PC-9 (cell line): ENCODE measurements around the gene SLC46A1. TPM values are rescaled to one million over a fixed set of nuclear protein-coding genes. Genes with fewer than 3 reads are reported as not detected.

Experiments
- Bru-seq: library from RNA; stranded (reverse); fragments of 400-500 nt; gene quantifications from one replicate; lab custom pipeline; 2021; lab: Mats Ljungman, UMichigan
- BruChase-seq, 2 experiments: library from RNA; stranded (reverse); fragments of 400-500 nt; gene quantifications; one replicate each; lab custom pipeline; 2021; lab: Mats Ljungman, UMichigan
- BruUV-seq: library from RNA; stranded (reverse); fragments of 400-500 nt; replicated peaks from 2 replicates; lab custom pipeline; 2021; lab: Mats Ljungman, UMichigan
- CTCF ChIA-PET: fragments of 300-600 bp; sonication (Branson Sonifier 250); formaldehyde crosslinking; loops from one replicate; lab custom pipeline; 2022; ENCODE audit warnings: antibody characterized with exemption; lab: Charles Lee
- POLR2A ChIA-PET: fragments of 300-600 bp; sonication (Branson Sonifier 250); formaldehyde crosslinking; loops from one replicate; lab custom pipeline; 2022; ENCODE audit warnings: antibody characterized with exemption; ENCODE audit not compliant: unreplicated experiment; lab: Charles Lee
- DNase-seq, 2 experiments: peaks; one replicate each; pipeline versions ENCODE4 v3.0.0 to v3.0.0-alpha.2; 2015 to 2022; ENCODE audit warnings: mixed read lengths in 1 of 2
- H2AFZ ChIP-seq: fragments of 200-600 bp; sonication (generic); 2 replicates; pipeline ENCODE4 v1.8.1; 2017; ENCODE audit warnings: antibody characterized with exemption
- H3F3A ChIP-seq: fragments of 200-600 bp; sonication (generic); 2 replicates; pipeline ENCODE4 v1.8.1; 2017; ENCODE audit warnings: antibody characterized with exemption, mild to moderate bottlenecking, low read depth; ENCODE audit not compliant: insufficient read depth
- H3K27ac ChIP-seq: fragments of 200-600 bp; sonication (generic); 2 replicates; pipeline ENCODE4 v1.6.1; 2016; ENCODE audit warnings: mixed run types
- H3K27me3 ChIP-seq: fragments of 200-600 bp; sonication (generic); 2 replicates; pipeline ENCODE4 v1.6.1; 2016; ENCODE audit warnings: low read depth, mixed run types; ENCODE audit not compliant: insufficient read depth
- H3K36me3 ChIP-seq: fragments of 200-600 bp; sonication (generic); 2 replicates; pipeline ENCODE4 v1.6.1; 2016; ENCODE audit warnings: low read depth, mixed run types
- H3K4me1 ChIP-seq: fragments of 200-600 bp; sonication (generic); replicated peaks from 2 replicates; pipeline ENCODE4 v1.6.1; 2016; ENCODE audit warnings: mixed run types; ENCODE audit not compliant: insufficient read depth
- H3K4me2 ChIP-seq: fragments of 200-600 bp; sonication (generic); 2 replicates; pipeline ENCODE4 v1.6.1; 2017; ENCODE audit warnings: mixed run types
- H3K4me3 ChIP-seq: fragments of 200-600 bp; sonication (generic); 2 replicates; pipeline ENCODE4 v1.6.1; 2016; ENCODE audit warnings: mixed run types
- H3K79me2 ChIP-seq: fragments of 200-600 bp; sonication (generic); 2 replicates; pipeline ENCODE4 v1.6.1; 2017; ENCODE audit warnings: low read depth, mixed run types
- H3K9me2 ChIP-seq: fragments of 200-600 bp; sonication (generic); 2 replicates; pipeline ENCODE4 v1.8.1; 2017; ENCODE audit warnings: mild to moderate bottlenecking; ENCODE audit not compliant: insufficient read depth
- H3K9me3 ChIP-seq: fragments of 200-600 bp; sonication (generic); 2 replicates; pipeline ENCODE4 v1.8.1; 2016; ENCODE audit warnings: low read depth; ENCODE audit not compliant: insufficient read depth
- H4K20me1 ChIP-seq: fragments of 200-600 bp; sonication (generic); 2 replicates; pipeline ENCODE4 v1.8.1; 2017; ENCODE audit not compliant: insufficient read depth
- CTCF ChIP-seq: fragments of 200-600 bp; sonication (generic); conservative IDR thresholded peaks from 2 replicates; pipeline ENCODE4 v1.6.1; 2017; ENCODE audit warnings: mixed run types, antibody characterized with exemption, mild to moderate bottlenecking, moderate library complexity
- EZH2 ChIP-seq: fragments of 200-600 bp; sonication (generic); IDR thresholded peaks from 2 replicates; pipeline ENCODE4 v1.8.0; 2017; ENCODE audit warnings: antibody characterized with exemption, low read depth
- intact Hi-C: fragments of 100-400 bp; cut with micrococcal nuclease; formaldehyde crosslinking; loops from one replicate; pipeline ENCODE4 v1.10.0; 2022; ENCODE audit not compliant: unreplicated experiment
- long read RNA-seq: library from polyadenylated mRNA; stranded (forward); transcript quantifications from one replicate; pipeline ENCODE4 v2.0.0, GENCODE V29; 2022
- total RNA-seq: library from RNA; stranded (reverse); gene quantifications from 2 replicates; pipeline ENCODE4 v1.2.3, GENCODE V29; 2021

The SLC46A1 gene
- total RNA-seq (12.6 and 14.9 TPM in 2 replicates), Bru-seq, nascent RNA (percentile 59 among the genes with signal in this experiment), BruChase-seq, experiment 1, labeled RNA remaining after a 2-hour chase (percentile 70 among the genes with signal in this experiment), BruChase-seq, experiment 2, labeled RNA remaining after a 6-hour chase (percentile 83 among the genes with signal in this experiment)
- long read RNA-seq, partial matches to known transcripts: 0 of 2 reads
- long read RNA-seq, other reads (novel, unspliced or antisense): 2 of 2 reads

- H3K27me3 ChIP-seq: no peaks in the 10 kb centered on the region
- H4K20me1 ChIP-seq: no peaks in the 10 kb centered on the region
- H2AFZ ChIP-seq: peak within 1 kb of the TSS; percentile 95
- peak; percentile 55 to 73 for DNase-seq
- CTCF ChIA-PET: no interaction called here
- peaks cover 6% of the 10 kb centered on the region; the same call in 1 of the 2 replicates for H3F3A ChIP-seq
- no peaks in the 10 kb centered on the region for H3K9me2 ChIP-seq
- H3K36me3 ChIP-seq: 0 out of 2 replicates have a peak, but pooled peaks cover 12% of the 10 kb centered on the region
- H3K27ac ChIP-seq: no peak within 1 kb of the TSS
- peak within 1 kb of the TSS; percentile 99 for H3K4me3 ChIP-seq
- peaks cover 11% of the 10 kb centered on the region for H3K4me1 ChIP-seq
- POLR2A ChIA-PET: interaction anchor here (0.6 kb wide), 3 partner anchors 22 to 719 kb away, joined by 4 to 5 read pairs (median 4); no protein-coding TSS in a partner anchor
- no peaks in the 10 kb centered on the region for H3K9me3 ChIP-seq
- intact Hi-C loops: loop anchor here (5.0 kb wide), 1 partner anchor 69 kb away; the partner anchor contains the start of genes IFT20 and TNFAIP1
- peaks cover 10% of the 10 kb centered on the region; the same call in 1 of the 2 replicates for H3K79me2 ChIP-seq
- peak within 1 kb of the TSS; percentile 95 for H3K4me2 ChIP-seq
- BruUV-seq: no TSS peak
- no peak for TF ChIP-seq EZH2
- TF ChIP-seq CTCF: no peak
These were observed at the start of gene SLC46A1 for GRCh38 chr17:28405632-28406472. Gene SLC46A1, minus strand, starts transcription at chr17:28406212. Its CDS starts 98 bp downstream, at chr17:28406114.

- no peak overlapping the region for H3K27ac ChIP-seq
- POLR2A ChIA-PET: no interaction called here
- CTCF ChIA-PET: interaction anchor here (0.6 kb wide), 1 partner anchor 114 kb away, joined by 3 read pairs; no protein-coding TSS in a partner anchor
- no peaks in the 10 kb centered on the region for H3K79me2 ChIP-seq
- no peak overlapping the region for H2AFZ ChIP-seq
- no peaks in the 10 kb centered on the region for H3K36me3 ChIP-seq
- no peaks in the 10 kb centered on the region for H3K9me2 ChIP-seq
- H4K20me1 ChIP-seq: no peaks in the 10 kb centered on the region
- intact Hi-C loops: no loop called here
- H3K4me3 ChIP-seq: no peak overlapping the region
- H3F3A ChIP-seq: no peaks in the 10 kb centered on the region
- BruUV-seq: no TSS peak
- H3K9me3 ChIP-seq: no peaks in the 10 kb centered on the region
- 0 out of 2 replicates have a peak, but pooled peaks cover 7% of the 10 kb centered on the region for H3K27me3 ChIP-seq
- TF ChIP-seq CTCF (no peak), EZH2 (no peak)
- H3K4me1 ChIP-seq: peaks cover 5% of the 10 kb centered on the region; the same call in 1 of the 2 replicates
- H3K4me2 ChIP-seq: no peak overlapping the region
- no peak for DNase-seq
These were observed 43.8 kb upstream of the SLC46A1 start for GRCh38 chr17:28449859-28450258.

- Histone ChIP-seq H3K4me2 (peak overlapping the region; percentile 72), H3K9me3 (no peaks in the 10 kb centered on the region), H3F3A (no peaks in the 10 kb centered on the region), H3K9me2 (no peaks in the 10 kb centered on the region), H3K4me1 (peaks cover 5% of the 10 kb centered on the region; the same call in 1 of the 2 replicates), H3K4me3 (no peak overlapping the region), H4K20me1 (no peaks in the 10 kb centered on the region), H3K79me2 (no peaks in the 10 kb centered on the region), H3K27me3 (no peaks in the 10 kb centered on the region), H3K36me3 (no peaks in the 10 kb centered on the region), H2AFZ (no peak overlapping the region), H3K27ac (no peak overlapping the region)
- ChIA-PET POLR2A (no interaction called here), CTCF (no interaction called here)
- no TSS peak for BruUV-seq
- intact Hi-C loops: no loop called here
- no peak for DNase-seq
- TF ChIP-seq EZH2 (no peak), CTCF (no peak)
These were observed 41.4 kb upstream of the SLC46A1 start for GRCh38 chr17:28447396-28447760.
